Activated CD4-positive, alpha-beta T cell treated with anti-CD3 and anti-CD28 coated beads for 48 hours (primary cell): ENCODE data around the gene ANK3.

ENCODE experiments used
- DNase-seq: peaks from one replicate; pipeline ENCODE4 v3.0.0-alpha.2; 2020

The ANK3 gene

DNA sequence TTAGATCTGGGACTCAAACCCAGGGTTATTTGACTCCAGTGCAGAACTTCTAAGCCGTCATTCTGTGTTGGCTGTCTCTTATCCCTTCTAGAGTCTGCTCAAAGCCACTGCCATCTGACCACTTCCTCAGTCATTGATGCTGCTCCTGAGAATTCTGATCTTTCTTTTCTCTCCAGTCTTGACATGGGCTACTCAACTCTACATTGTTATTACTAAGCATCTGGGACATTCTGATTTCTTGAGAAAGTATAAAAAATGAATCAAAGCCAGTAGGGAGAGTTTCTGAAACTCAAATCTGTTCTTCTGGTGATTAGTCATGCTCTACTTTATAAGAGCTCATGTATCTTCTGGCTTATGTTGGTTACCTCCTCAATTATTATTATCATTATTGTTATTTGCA, 48.7 kb downstream of the ANK3 start:
- no peak for DNase-seq

DNA sequence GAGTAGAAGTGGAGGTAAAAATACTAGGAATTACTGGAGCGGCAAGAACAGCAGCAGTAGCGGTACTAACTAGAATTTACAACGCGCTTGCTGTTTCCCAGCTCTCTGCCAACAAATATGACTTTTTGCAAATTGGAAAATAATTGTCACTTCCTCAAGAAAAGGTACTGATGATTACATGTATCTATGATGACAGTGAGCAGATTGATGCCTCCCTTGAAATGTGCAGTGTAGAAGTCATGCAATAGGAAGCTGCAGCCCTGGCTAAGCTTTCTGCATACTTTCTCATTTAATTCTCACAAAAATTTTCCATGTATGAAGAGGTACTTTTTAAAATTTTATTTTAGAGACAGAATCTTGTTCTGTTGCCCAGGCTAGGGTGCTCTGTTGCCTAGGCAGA, 49.9 kb downstream of the ANK3 start:
- no peak for DNase-seq

DNA sequence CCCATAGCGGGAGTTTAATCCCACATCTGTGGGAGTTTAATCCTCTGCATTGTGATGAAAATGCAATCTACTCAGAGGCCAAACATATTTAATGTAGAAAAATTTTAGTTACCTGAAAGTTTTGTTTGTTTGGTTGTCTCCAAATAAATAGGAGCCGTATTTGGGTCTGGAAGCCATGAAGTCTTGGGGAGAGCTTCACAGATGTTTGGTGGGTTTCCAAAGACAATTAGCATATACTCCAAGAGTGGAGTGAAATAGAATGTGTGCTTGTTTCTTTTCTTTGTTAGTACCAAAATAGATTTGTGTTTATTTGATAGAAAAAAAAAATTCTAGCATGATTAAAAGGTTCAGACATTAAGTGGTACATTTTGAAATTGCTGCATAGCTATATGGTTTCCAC, 50.9 kb downstream of the ANK3 start:
- DNase-seq, result no peak

DNA sequence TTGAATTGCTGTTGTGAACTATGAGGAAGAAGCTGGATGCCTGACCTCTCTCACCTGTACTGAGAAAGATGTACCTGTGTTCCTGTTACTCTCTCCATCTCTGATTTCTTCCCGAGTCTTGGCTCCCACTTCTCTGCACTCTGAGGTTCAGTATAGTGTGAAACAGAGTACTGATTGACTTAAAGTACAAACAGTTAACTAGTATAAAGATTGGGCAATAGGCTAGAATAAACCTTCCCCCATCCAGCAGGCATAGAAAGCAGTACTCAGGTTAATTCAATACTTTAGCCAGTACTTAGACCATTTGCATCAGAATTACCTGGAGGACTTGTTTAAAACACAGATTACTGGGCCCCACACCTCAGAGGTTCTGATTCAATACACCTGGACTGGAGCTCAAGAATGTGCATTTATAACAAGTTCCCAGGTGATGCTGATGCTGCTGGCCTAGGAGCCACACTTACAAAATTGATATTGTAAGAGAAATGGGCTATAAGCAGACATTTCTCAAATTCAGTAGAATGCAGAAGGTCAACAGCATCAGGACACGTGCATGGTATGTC, 51.6 kb downstream of the ANK3 start:
- DNase-seq, result no peak

GRCh38 chr10:60336901-60337630, 52.6 kb downstream of the ANK3 start:
- no peak for DNase-seq

DNA sequence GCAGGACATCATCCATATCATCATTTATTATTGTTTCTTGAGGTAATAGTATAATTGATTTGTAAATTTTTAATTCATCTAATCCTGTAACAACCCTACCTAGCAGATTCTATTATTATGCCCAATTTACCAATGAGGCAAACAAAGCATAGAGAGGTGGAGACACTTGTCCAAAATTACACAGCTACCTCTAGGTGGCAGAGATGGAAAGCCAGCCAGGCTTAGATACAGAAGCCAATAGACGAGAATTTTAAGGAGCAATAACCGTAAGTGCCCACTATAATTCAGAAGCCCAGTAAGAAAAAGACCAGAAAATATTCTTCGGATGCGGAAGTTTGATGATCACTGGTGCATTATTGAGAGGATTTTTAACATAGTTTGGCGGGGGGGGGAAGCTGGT, 54.0 kb downstream of the ANK3 start:
- DNase-seq, result no peak

- no peak for DNase-seq
These were observed 54.7 kb downstream of the ANK3 start for GRCh38 chr10:60334991-60335390.

DNA sequence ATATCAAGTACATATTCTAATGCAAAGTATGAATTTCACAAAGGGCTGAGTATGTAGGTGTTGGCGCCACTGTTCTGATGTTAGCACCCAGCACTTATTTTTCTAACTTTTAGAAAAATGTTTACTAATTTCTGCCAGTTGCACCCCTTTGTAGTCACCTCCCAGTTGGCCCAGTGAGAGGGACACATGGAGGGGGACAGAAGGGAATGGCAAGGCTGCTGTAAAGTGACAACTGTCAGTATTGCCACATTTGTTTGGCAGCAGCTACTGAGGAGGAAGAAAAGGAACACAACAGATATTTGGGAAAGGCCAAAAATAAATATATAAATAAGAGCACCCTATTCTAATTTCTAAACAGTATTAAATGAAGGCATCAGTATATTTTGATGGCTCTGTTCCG, 57.3 kb downstream of the ANK3 start:
- DNase-seq, result no peak

GRCh38 chr10:60331886-60332285, 57.8 kb downstream of the ANK3 start:
- no peak for DNase-seq

DNA sequence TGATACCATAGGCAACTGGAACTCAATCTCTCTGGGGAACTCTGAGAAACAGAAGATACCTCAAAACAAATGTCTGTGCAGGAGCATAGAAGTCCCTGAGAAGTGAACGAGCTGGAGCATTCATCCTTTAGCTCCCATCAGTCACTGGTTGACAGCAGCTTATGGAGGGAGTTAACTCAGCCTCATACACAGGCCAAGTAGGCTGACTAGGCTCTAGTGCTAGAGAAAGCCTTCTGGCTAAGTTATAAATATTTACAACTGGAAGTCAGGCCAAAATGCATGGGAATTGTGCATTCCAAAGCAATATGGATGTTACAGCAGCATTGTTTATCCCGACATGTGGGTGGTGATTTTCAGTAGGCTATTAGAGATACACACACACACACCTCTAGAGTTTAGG, 66.5 kb downstream of the ANK3 start:
- no peak for DNase-seq

- no peak for DNase-seq
These were observed 69.0 kb downstream of the ANK3 start for GRCh38 chr10:60320666-60321065.

DNA sequence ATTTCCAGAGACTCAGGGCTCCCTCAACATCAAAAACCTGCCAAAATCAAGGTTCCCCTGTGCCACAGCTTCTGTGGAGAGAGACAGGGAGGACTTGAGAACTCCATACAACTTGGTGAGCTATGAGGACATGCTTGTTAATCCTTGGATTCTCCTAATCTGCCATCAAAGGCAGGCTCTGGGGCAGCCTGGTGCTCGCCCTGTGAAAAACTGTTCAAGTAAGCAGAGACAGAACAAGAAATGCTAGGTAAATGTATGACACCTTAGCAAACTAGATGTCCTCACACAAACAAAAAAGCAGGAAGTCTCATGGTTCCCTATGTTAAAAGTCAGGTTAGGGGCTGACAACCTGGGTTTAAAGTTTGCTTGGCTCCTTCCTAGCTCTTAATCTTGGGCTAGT, 73.6 kb downstream of the ANK3 start:
- no peak for DNase-seq

DNA sequence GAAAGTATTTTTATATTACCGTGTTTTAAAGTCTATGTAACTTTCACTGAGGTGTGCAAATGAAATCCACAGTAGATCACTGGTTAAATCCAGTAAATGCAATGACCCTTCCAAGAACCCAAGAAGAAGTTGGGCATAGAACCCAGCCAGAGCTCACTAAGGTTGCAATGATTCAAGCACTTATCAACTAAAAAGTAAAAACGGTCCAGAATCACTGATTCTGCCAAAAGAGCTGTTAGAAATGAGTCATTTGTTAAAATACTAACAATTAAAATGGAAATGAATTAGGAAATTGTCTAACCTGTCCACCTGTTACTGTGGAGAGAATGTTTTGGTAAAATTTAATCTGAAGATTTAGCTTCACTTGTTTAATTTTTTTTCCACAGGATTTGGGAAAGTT, 74.4 kb downstream of the ANK3 start:
- DNase-seq, result no peak

GRCh38 chr10:60314069-60314940, 75.4 kb downstream of the ANK3 start:
- peak; percentile 16 for DNase-seq

DNA sequence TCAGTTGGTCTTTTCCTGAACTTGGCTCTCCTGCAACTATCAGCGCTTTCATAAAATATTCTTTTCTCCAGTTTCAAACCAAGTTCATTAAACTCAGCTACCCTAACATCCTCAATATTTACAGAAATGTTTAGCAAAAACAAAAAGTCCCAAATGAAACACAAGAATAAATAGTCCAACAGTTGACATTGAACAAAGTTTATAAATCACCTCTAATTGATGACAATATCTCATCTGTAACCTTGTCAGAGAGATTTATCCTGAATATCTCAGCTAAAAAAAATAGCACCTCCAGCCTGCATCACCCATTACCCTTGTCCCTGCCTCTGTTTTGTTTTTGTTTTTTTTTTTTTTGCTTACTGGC, 76.1 kb downstream of the ANK3 start:
- no peak for DNase-seq

DNA sequence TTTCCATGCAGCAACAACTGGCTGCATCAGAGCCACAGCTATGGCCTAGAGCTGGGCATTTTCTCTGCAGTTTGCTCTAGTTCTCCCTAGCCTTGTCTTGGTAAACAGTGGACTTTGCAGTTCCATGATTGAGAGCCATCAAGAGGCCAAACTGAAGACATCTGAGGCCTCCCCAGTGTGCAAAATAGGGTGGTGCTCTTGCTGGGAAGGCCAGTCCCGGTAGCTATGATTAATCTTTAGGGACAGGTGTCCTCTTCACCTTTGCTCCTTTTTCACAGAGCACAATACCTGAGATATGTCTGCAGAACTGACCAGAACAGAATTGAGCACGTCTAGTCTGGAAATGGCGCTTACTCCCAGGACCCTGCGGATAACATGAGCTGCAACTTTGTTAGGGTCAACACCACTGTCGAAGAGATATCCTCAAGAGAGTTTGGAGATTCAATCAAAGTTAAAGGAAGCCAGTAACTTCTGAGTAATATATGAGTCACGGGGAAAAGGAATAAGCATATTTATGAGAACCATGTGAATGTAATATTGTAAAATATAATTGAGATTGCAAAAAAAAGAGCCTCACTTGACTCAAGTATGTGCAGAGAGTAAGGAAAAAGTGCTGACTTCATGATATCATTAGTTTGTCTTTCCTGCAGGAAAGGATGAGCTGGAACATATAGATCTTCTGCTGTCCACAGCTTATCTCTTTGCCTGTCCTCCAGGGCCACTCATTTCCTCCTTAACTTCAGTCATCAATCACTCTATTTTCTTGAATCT, 76.7 kb downstream of the ANK3 start:
- no peak for DNase-seq

- DNase-seq, result no peak
These were observed 77.9 kb downstream of the ANK3 start for GRCh38 chr10:60311821-60312220.

DNA sequence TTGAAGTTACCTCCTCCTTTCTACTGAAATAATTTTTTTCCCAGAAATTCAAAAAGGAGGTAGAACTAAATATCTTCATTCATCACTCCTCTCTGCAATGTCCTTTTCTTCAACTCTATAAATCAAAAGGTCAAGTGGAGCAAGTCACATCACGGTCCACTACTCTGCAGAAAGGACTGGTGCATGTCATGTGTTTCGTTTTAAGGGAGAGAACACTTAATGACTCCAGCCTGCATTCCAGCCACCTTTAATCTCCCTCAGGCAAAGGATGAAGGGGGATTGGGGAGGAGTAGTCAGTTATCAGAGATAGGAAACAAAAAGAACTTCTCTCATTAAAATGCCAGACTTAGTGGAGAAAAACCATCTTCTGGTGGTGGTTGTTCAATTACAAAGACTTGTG, 78.9 kb downstream of the ANK3 start:
- DNase-seq, result no peak

DNA sequence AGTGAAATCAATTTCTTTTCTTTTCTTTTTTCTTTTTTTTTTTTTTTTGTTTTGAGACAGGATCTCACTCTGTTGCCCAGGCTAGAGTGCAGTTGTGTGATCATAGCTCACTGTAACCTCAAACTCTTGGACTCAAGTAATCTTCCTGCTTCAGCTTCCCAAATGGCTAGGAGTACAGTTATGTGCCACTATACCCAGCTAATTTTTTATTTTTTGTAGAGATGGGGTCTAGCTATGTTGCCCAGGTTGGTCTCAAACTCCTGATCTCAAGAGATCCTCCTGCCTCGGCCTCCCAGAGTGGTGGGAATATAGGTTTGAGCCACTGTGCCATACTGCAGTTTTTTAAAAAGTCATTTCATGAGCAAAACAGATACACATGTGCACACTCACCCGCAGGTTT, 79.8 kb downstream of the ANK3 start:
- no peak for DNase-seq

- DNase-seq, result no peak
These were observed 80.3 kb downstream of the ANK3 start for GRCh38 chr10:60309371-60309770.

DNA sequence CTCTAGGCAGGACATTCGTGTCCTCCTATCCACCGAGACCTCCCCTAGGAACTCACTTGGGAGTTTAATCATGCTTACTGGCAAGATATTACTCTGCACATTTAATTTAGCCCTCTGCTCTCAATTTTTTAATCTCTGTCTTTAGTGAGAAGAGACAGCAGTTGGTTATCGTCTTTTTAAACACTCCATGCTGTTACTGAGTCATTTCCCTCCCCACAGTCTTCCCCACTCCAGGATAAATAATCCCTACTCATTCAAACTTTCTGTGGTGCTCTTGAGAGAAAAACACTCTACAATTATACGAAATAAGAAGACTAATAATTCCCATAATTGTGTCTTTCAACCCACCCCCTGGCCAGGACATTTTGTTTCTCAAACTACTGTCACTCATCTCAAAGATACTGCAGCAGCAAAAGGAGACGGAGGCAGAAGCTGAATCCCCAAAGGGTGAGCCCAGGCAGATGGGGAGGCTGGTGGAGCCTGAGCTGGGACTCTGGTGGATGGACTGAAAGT, 84.2 kb downstream of the ANK3 start:
- DNase-seq, result no peak

- DNase-seq, result no peak
These were observed 84.8 kb downstream of the ANK3 start for GRCh38 chr10:60304829-60305379.

- DNase-seq, result no peak
These were observed 85.9 kb downstream of the ANK3 start for GRCh38 chr10:60303778-60304177.
